NCI-H345 treated with DMSO at 0.1 percent for 48 hours (cell line): ENCODE results near the gene C16orf95.

Source experiments
- DNase-seq: peaks from one replicate; lab custom pipeline; 2025; ENCODE audit not compliant: unreplicated experiment; lab: John Stamatoyannopoulos, UW

The C16orf95 gene

DNA sequence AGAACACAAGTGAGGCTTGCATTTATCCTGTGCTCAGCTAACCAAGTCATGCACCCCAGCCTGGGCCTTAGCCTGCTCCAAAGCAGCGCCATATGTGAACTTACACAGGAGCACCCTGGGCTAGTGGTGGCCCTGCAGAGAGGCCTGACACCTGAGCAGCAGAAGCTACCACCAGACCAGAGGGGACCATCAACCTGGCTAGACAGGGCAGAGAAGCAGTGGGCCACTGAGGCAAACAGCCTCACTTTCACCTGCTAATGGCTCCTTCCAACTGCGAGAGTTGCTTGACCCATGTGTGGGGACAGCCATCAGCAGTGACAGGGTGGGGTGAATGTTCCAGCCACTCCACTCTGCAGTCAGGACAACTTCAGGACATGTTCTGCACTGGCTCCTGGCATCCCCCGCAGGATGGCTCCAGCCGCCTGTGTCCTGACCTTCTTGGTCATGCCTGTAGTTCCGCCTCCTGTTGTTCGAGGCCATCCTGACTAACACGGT is 2.9 kb upstream of the C16orf95 start:
- no peak for DNase-seq

DNA sequence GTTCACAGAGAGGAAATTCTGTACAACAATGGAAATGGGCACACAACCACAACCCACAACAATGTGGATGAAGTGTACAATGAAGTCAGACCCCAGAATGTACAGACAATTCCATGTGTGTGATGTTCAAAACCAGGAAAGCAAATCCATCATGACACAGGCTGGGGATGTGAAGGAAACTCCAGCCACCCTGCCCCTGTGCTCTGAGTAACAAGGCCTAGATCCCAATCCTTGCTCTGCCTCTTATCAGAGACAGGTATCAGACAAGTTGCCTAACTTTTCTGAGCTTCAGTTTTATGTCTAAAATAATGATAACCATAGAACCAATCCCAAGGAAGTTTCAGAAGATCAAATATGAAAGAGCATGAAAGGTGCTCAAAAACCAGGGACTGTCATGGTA is 1.8 kb upstream of the C16orf95 start:
- DNase-seq: no peak

DNA sequence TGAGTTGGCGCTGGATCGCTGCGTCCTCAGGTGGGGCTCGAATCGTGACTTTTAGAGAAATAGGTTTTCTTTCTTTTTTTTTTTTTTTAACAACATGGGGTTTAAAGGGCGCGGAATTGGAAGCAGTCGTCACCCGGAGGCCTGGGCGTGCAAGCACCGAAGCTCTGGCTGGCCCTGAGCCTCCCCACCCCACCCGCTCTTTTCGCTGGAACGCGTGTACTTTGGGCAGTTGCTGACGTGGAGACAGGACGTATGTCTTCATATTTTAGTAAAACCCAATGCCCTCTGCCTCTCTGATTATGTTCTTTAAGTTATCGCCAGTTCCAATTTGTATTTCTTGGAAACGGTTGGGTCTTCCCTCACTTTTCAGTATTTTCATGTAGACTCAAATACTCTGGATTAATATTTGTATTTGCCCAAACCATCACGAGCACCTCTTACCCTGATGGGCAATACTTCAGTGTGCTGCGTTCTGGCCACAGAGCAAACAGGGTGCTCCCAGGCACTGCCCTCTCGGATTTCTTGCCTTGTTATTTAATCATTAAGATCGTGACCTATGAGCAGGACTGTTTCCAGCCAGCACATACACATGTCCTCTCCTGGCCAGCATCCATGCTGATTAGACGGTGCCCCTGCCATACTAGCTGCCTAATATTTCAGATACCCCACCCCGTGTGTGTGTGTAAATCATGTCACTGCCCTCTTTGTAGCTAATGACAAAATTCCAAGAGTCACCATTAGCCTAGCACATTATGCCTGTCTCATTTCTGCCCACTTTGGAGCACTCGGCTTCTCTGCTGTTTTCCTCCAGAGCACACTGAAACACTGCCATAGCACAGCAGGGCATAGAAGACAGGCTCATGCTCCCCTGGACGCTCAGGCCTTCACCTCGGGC is 805 bp upstream of the C16orf95 start:
- no peak for DNase-seq

DNA sequence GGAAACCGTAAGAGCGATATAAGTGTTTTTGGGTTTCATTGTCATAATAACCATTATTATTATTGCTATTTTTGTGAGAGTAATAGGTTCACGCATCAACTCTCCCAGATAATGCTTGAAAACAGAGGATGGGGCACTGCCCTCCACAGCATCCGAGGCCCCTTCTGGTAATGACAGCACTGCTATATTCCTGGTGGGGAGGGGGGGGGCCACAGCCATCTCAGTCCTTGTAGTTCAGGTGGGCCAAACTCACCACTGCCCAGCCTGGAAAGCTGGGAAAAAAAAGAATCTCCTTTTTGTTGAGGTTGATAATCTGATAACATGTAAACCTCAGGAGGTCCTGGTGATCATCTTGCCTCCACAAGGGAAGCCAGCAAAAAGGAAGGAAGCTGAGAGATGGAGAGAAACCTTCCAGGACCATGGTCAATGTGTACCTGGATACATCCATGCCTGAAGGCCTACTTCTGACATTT is 706 bp downstream of the C16orf95 start:
- DNase-seq: no peak

DNA sequence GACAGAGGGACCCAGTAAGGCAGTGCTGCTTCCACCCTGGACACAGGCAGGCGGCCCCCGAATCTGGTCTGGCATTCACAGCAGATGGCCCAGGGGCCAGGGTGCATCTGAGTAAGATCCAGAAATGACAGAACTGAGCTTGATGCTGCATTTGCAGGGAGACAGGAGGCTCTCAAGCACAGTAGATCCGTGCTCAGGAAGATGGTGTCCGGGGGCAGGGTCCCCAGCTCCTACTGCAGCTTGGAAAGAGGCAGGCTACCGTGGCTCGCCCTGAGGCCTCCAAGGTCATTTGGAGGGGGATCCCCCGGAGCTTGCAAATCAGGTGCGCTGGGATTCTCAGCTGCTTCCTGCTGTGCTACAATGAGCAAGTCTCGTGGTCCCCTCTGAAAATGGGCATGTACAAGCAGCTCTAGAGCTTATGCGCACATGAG is 2.2 kb downstream of the C16orf95 start:
- DNase-seq: no peak

DNA sequence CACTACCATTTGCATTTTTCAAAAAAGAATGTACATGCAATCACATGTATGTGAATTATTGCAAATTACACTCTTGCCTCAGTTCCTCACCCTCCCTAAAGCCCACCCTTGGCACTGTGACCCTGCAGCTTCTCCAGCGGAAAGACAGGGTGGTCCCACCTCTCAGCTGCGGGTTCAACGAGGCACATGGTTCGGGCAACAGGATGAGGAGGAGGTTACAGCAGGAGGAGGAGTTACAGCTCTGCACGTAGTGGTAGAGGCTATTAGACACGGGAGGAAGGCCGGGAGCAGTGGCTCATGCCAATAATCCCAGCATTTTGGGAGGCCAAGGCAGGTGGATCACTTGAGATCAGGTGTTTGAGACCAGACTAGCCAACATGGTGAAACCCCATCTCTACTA is 5.2 kb downstream of the C16orf95 start:
- DNase-seq: no peak

DNA sequence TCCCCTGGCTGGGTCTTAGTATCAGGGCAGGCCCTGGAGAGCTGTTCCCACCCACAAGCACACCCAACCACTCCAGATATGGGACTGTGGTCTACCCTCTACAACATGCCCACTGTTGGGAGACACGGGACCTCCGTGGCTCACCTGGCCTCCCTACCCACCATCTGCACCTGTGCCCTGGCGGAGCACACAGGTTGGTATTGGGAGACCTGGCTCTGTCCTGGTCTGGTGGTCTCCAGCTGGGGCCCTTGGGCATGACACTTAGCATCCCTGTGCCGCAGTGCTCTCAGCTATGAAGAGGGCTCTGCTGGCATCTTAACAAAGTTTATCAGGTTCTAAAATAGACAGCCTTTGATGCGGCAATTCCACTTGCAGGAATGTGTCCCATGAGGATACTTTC is 5.8 kb downstream of the C16orf95 start:
- DNase-seq: no peak

DNA sequence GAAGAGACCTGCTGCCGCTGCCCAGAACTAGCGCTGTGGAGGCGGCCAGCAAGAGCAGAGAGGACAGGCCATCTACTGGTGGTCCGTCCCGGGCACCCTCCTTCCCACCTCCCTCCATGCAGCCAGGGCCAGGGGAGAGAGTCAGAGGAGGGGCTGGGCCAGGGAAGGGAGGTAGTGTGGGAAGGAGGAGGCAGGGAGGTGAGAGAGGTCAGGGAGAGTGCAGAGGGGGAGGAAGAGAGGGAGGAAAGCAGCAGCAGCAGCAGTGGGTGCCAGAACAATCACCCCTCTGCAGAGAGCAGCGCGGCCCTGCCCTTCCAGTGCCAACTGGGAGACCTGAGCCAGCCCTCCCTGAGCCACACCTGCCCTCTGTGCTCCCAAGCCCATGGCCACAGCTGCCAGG is 6.6 kb downstream of the C16orf95 start:
- no peak for DNase-seq

DNA sequence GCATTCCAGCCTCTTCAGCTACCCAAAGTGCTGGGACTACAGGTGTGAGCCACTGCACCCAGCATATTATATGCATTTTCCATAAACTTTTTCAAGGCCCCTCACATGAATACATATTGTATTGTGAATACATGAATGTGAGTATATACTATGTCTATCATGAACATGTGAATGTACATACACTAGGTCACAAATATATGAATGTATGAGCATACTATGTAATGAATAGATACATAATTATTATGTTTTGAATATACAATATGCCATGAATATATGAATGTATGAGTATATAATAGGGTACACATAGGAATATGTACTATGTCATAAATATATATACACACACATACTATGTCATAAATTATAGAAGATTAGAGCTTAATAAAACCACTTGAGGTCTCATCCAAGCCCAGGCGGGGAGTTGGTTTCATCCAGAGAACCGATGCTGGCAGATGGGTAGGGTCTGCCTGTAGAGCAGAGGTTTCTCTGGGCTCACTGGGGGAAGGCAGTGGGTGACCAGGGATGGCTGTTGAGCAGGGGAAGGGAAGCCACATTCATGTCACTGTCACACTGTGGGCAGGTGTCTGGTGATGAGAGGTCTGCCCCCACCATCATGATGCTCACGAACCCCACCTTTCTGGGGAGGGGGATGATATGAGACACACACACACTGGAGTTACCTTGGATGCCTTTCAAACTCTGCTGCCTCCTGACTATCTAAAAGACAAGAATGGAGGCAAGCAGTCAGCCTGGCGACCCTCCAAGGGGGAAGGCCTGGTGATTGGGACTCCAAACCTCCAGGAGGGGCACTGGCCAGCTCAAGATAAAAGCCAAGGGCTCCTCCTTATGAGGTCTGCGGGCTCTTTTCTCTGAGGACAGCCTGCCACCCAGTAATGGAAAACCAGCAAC is 7.3 kb downstream of the C16orf95 start:
- no peak for DNase-seq

DNA sequence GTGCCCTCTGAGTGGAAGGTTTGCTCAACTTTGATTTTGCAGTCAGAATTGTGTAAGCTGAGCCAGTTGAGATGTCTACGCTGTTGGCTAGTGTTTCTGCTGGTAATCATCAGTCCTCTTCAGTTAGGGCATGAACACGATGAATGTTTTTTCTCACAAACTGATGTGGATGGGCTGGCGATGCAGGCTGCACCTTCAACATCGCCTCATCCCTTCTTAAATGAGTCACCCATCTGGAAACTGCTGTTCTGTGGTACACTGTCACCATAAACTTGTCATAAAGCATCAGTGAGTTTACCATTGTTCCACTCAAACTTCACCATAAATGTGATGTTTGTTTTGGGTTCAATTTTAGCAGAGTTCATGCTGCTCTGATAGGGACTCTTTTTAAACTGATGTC is 8.4 kb downstream of the C16orf95 start:
- no peak for DNase-seq

DNA sequence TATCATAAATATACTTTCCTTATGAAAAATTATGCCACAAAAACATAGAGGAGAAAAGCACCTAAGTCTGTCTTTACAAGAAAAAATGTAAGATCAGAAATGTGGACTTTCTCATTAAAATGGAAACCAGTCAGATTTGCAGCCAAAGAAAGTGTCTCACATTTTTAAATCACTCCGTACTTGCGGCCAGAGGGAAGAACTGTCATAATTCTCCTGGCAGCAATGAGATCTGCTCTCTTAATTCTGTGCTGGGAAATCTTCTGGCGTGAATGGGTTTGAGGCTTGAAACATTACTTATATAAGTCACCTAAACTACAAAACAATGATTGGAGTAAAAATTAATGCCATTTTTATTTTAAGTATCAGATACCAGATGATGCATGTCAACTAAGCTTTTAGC is 10.7 kb downstream of the C16orf95 start:
- DNase-seq: no peak

DNA sequence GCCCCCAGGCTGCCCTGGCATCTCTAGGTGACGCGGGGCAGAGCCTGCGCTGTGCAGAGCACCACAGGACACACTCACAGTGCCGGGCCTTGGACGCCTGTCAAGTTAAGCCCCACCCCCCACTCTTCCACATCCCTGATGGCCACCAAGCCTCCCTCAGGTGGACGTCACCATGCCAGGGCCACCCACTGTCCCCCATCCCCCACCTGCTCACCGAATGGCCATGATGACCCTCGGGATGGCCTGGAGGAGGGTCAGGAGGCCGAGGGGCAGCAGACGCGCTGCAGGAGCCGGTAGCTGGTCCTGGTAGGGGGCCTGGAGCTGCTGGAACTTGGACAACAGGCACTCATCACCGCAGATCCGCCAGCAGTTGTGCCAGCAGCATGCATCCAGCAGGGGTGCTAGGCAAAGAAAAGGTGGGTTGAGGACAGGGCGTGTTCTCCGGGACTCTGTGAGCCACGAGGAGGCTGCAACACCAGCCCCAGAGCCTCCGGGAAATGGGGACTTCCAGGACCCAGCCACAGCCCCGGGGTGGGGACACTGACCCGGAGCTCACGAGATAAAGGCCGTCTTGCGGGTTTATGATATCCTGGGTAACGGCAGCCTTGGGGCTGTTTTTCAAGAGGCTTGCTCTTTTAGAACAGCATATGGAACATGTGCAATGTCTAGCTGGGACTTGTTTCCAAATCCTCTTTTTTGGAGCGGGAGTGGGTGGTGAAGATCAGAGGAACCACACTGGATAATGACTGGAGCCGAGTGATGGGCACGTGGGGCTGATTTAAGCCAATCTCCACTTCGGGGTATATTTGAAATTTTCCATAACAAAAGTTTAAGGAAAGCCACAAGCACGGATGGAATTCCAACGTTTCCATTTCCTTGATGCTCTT is 11.4 kb downstream of the C16orf95 start:
- no peak for DNase-seq

DNA sequence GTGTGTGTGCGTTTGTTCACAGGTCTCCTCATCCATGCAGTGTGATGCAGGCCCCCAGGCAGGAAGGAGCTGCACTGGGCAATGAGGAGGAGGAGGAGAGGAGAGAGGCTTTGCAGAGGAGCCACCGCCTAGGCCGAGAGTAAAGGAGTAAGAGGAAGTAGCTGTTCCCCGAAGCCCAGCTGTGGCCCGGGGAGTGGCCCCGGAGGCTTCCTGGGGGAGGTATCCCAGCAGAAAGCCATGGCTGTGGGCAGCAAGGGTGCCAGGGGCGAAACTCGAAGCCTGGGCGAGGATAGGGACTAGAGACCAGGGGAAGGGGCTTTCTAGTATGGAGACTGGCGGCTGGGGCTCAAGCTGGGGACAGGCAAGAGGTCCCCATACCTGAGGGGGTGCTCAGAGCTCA is 12.2 kb downstream of the C16orf95 start:
- DNase-seq: no peak

DNA sequence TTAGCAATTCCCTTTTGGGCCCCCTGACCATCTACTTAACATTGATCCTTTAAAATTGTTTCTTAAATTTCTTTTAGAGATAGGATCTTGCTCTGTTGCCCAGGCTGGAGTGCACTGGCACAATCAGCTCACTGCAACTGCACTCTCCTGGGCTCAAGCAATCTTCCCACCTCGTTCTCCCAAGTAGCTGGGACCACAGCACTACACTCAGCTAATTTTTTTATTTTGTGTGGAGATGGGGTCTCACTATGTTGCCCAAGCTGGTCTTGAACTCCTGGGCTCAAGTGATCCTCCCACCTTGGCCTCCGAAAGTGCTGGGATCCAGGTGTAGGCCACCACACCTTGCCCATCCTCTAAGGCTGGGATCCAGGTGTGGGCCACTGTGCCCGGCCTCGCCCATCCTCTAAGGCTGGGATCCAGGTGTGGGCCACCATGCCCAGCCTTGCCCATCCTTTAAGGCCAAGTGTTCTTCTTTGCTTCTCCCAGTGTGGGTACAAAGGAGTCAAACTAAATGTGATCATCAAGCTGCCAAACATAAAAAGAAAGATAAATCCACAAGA is 13.2 kb downstream of the C16orf95 start:
- no peak for DNase-seq

DNA sequence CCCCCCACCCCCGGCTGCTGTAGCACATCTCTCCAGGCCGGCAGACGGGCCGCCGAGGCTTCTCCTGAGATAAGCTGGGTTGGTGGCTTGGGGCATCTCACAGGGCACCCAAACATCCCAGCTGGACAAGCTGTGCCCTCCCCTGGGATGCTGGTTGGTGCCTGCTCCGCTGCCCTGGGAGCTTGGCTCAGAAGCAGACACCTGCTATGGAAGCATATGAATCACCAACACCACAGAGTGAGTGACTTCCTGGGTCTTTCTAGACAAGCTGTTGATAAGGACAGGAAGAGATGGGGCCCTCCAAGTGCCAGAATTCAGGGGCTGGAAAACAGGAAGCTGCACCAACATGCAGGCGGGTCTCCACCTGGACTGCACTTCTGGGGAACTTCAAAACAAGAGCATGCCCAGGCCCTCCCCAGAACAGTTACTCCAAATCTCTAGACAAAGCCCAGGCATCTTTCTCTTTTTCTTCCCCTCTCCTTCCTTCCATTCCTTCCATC is 13.7 kb downstream of the C16orf95 start:
- no peak for DNase-seq

DNA sequence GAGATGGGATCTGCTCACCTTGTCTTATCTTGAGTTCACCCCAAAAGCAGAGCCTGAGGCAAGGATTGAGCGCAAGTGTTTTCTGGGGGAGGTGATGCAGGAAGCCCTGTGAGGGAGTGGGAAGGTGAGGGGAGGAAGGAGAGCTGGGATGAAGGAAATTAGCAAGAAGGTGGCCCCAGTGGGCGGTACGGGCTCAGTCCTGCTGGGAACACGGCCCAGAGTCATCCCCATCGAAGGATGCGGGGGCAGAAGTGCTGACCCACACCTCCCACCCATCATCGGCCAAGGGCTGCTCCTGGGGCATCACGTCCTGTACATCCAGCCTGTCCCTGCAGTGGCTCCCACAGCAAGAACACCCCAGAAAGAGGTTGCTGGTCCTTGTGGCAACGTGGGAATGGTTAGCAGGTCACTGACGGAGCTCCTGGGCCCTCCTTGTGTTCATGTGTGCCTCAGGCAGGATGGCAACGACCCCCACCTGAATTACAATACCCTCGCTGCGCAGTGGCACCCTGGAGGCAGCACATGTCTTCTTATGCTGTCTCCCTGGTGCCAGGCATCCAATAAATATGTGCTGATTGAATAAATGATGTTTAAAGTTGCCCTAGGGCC is 18.2 kb downstream of the C16orf95 start:
- no peak for DNase-seq

DNA sequence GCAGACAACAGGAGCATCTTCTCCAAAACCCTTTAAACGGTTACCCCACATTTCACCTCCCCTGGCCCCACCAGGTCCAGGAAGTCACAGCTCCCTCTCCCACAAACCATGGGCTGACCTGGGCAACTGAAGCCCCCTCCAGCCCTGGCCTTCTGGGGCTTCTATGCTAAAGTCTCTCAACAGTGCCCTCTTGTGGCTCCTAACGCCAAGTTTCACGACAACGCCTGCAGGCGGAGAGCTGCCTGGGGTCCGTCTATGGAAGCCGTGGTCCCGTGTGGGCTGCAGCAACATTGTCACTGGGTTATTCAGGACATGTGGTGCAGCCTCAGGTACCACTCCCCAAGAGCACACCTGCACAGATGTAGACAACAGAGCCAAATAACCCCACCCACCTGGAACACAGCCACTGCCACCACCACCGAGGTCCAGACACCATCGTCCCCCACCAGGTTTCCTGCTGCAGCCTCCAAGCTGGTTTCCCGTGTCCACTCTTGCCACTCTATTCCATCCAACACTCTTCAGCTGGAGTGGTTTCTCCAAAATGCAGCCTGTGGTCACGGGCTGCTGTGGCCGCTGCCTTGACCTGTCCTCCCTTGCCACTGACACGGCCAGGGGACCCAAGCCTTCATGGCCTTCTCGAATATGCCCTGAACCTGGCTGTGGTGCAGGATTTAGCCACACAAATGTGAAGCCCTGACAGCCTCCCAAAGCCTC is 19.1 kb downstream of the C16orf95 start:
- no peak for DNase-seq

DNA sequence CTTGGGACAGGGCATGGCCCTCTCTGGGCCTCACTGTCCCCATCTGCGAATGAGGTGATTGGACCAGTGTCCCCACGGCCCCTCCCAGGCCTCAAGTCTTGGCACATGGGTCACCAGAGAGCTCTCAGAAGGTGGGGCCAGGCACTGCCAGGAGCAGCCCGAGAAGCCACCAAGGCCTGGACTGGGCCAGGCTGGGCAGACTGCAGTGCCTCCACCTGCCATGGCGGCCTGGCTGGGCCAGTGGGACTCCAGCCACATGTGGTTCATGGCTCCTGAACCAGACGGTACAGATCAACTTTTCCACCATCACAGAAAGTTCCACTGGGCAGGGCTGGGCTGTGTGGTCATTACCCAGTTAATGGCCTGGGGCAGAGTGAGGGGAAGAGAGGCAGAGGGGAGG is 19.8 kb downstream of the C16orf95 start:
- DNase-seq: no peak
